ENCODE results near the gene DNAJC2.

The DNAJC2 gene

DNA sequence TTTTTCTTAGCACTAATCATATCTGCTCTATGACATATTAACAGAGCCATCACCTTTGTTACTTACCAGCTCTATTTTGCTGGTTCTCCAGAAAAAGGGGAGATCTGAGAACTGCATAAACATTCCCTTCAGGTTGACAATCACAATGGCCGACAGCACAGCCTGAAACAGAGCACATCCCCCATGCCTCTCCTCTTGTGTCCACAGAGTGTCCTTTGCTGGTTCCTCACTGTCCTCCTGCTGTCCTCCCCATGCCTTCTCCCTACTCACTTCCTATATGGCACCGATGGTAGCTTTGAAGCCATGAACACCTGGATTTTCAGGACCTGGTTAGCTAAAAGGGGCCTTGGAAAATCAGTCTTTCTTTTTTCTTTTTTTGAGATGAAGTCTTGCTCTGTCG, 44.7 kb upstream of the DNAJC2 start:
- no peak overlapping the region for H3K9ac ChIP-seq (ENCODE audit: low read length)
- no peak overlapping the region for H3K4me2 ChIP-seq (ENCODE audit: low read length)
- H3K36me3 ChIP-seq (ENCODE audit: insufficient read depth, low read length): no peaks in the 10 kb centered on the region
- H3F3A ChIP-seq (ENCODE audit: insufficient read depth, low read length): no peaks in the 10 kb centered on the region
- H3K4me3 ChIP-seq (ENCODE audit: low read depth, low read length, poor library complexity, severe bottlenecking): no peak overlapping the region
- peaks cover 3% of the 10 kb centered on the region; the same call in 1 of the 2 replicates for H3K27me3 ChIP-seq (ENCODE audit: insufficient read depth, low read length)
- H3K27ac ChIP-seq (ENCODE audit: low read depth, low read length, poor library complexity, severe bottlenecking): no peak overlapping the region
- H3K9me3 ChIP-seq (ENCODE audit: low read length): no peaks in the 10 kb centered on the region
- H3K4me1 ChIP-seq (ENCODE audit: insufficient read depth, low read length, severe bottlenecking): no peaks in the 10 kb centered on the region
- no peak overlapping the region for H2AFZ ChIP-seq (ENCODE audit: low read length)
- no peaks in the 10 kb centered on the region for H3K79me2 ChIP-seq (ENCODE audit: insufficient read depth, low read length)
- no peaks in the 10 kb centered on the region for H3K9me2 ChIP-seq (ENCODE audit: low read depth, low read length)
- H4K20me1 ChIP-seq (ENCODE audit: insufficient read depth, low read length): no peaks in the 10 kb centered on the region
- no peak for TF ChIP-seq CTCF (IDR thresholded peaks at IDR 0.05; ENCODE audit: low read length)
- TF ChIP-seq EZH2 (IDR thresholded peaks at IDR 0.05; ENCODE audit: borderline replicate concordance, low read length): no peak

- no peak for TF ChIP-seq EZH2 (IDR thresholded peaks at IDR 0.05; ENCODE audit: borderline replicate concordance, low read length)
- TF ChIP-seq CTCF (IDR thresholded peaks at IDR 0.05; ENCODE audit: low read length): no peak
- Histone ChIP-seq H3F3A (ENCODE audit: insufficient read depth, low read length) (no peaks in the 10 kb centered on the region), H4K20me1 (ENCODE audit: insufficient read depth, low read length) (no peaks in the 10 kb centered on the region), H3K27me3 (ENCODE audit: insufficient read depth, low read length) (peaks cover 3% of the 10 kb centered on the region; the same call in 1 of the 2 replicates), H2AFZ (ENCODE audit: low read length) (no peak overlapping the region), H3K27ac (ENCODE audit: low read depth, low read length, poor library complexity, severe bottlenecking) (no peak overlapping the region), H3K9ac (ENCODE audit: low read length) (no peak overlapping the region), H3K9me2 (ENCODE audit: low read depth, low read length) (no peaks in the 10 kb centered on the region), H3K9me3 (ENCODE audit: low read length) (no peaks in the 10 kb centered on the region), H3K36me3 (ENCODE audit: insufficient read depth, low read length) (no peaks in the 10 kb centered on the region), H3K4me3 (ENCODE audit: low read depth, low read length, poor library complexity, severe bottlenecking) (no peak overlapping the region), H3K79me2 (ENCODE audit: insufficient read depth, low read length) (no peaks in the 10 kb centered on the region), H3K4me1 (ENCODE audit: insufficient read depth, low read length, severe bottlenecking) (no peaks in the 10 kb centered on the region), H3K4me2 (ENCODE audit: low read length) (no peak overlapping the region)
Measured at GRCh38 chr7:103388469-103389140, 44.0 kb upstream of the DNAJC2 start.

GRCh38 chr7:103387242-103387641, 42.7 kb upstream of the DNAJC2 start:
- Histone ChIP-seq H3K9me2 (ENCODE audit: low read depth, low read length) (no peaks in the 10 kb centered on the region), H3K36me3 (ENCODE audit: insufficient read depth, low read length) (no peaks in the 10 kb centered on the region), H3F3A (ENCODE audit: insufficient read depth, low read length) (no peaks in the 10 kb centered on the region), H3K27me3 (ENCODE audit: insufficient read depth, low read length) (peaks cover 3% of the 10 kb centered on the region; the same call in 1 of the 2 replicates), H3K4me2 (ENCODE audit: low read length) (no peak overlapping the region), H3K27ac (ENCODE audit: low read depth, low read length, poor library complexity, severe bottlenecking) (no peak overlapping the region), H3K79me2 (ENCODE audit: insufficient read depth, low read length) (no peaks in the 10 kb centered on the region), H4K20me1 (ENCODE audit: insufficient read depth, low read length) (no peaks in the 10 kb centered on the region), H3K4me1 (ENCODE audit: insufficient read depth, low read length, severe bottlenecking) (no peaks in the 10 kb centered on the region), H3K9me3 (ENCODE audit: low read length) (no peaks in the 10 kb centered on the region), H3K9ac (ENCODE audit: low read length) (no peak overlapping the region), H2AFZ (ENCODE audit: low read length) (no peak overlapping the region), H3K4me3 (ENCODE audit: low read depth, low read length, poor library complexity, severe bottlenecking) (no peak overlapping the region)
- TF ChIP-seq CTCF (IDR thresholded peaks at IDR 0.05; ENCODE audit: low read length) (no peak), EZH2 (IDR thresholded peaks at IDR 0.05; ENCODE audit: borderline replicate concordance, low read length) (no peak)
